ENCODE results near the gene HDAC8.

GRCh38 chrX:72621163-72621562 lies 48.5 kb upstream of the HDAC8 start:
- no peak for TF ChIP-seq CTCF (IDR thresholded peaks at IDR 0.05)
- TF ChIP-seq ZFX (IDR thresholded peaks at IDR 0.05; ENCODE audit: borderline replicate concordance) = no peak
